Natural killer cell (primary cell): ENCODE data around the gene FAM180B. TPM values are rescaled to one million over a fixed set of nuclear protein-coding genes. Genes with fewer than 3 reads are reported as not detected.
A peak's percentile ranks its signal among the peaks of the same experiment; 100 is the strongest.

Source experiments
- ATAC-seq, 3 donors: fragments of 150-1000 bp in 2 of 3; fragments of 200-7000 bp in 1 of 3; cut with Tn5 transposase; 1 replicate in 1 of 3; 2 replicates in 2 of 3; pipeline ENCODE4 v1.10.0; 2021; ENCODE audit warnings: mild to moderate bottlenecking in 2 of 3, moderate library complexity in 2 of 3
- DNase-seq, 2 donors: peaks; one replicate each; pipeline versions ENCODE4 v3.0.0 to v3.0.0-alpha.2; 2013 to 2021; ENCODE audit warnings: mixed read lengths in 1 of 2
- H3K27ac ChIP-seq: one replicate; pipeline ENCODE4 v1.5.1; 2013; ENCODE audit warnings: mild to moderate bottlenecking, low read length
- H3K27me3 ChIP-seq: one replicate; pipeline ENCODE4 v1.6.1; 2013; ENCODE audit warnings: low read length; ENCODE audit not compliant: control insufficient read depth, insufficient read depth
- H3K36me3 ChIP-seq: one replicate; pipeline ENCODE4 v1.6.1; 2013; ENCODE audit warnings: low read length; ENCODE audit not compliant: control insufficient read depth, insufficient read depth
- H3K4me1 ChIP-seq: one replicate; pipeline ENCODE4 v1.6.1; 2013; ENCODE audit warnings: low read length; ENCODE audit not compliant: control insufficient read depth, insufficient read depth
- H3K4me3 ChIP-seq: one replicate; pipeline ENCODE4 v1.5.1; 2013; ENCODE audit warnings: low read length
- H3K9me3 ChIP-seq: one replicate; pipeline ENCODE4 v1.6.1; 2013; ENCODE audit warnings: low read length; ENCODE audit not compliant: control insufficient read depth, insufficient read depth
- H3K27ac Mint-ChIP-seq, 2 donors: one replicate each; pipeline ENCODE4 v1.8.0; 2022; ENCODE audit warnings: mild to moderate bottlenecking in 2 of 2, mixed read lengths in 2 of 2, moderate library complexity in 1 of 2
- H3K27me3 Mint-ChIP-seq, 2 donors: one replicate each; pipeline ENCODE4 v1.8.0; 2022; ENCODE audit warnings: low read depth in 2 of 2, mixed read lengths in 2 of 2
- H3K36me3 Mint-ChIP-seq: one replicate; pipeline ENCODE4 v1.8.0; 2022; ENCODE audit warnings: mixed read lengths
- H3K4me1 Mint-ChIP-seq, 2 donors: one replicate each; pipeline ENCODE4 v1.8.0; 2022; ENCODE audit warnings: mixed read lengths in 2 of 2
- H3K4me3 Mint-ChIP-seq: one replicate; pipeline ENCODE4 v1.8.0; 2022; ENCODE audit warnings: mild to moderate bottlenecking, moderate library complexity, mixed read lengths
- H3K9me3 Mint-ChIP-seq, 2 donors: one replicate each; pipeline ENCODE4 v1.8.0; 2022; ENCODE audit warnings: mixed read lengths in 2 of 2
- WGBS: methylation state at CpG from one replicate; pipeline ENCODE4 v1.1.7; 2013; ENCODE audit warnings: missing lambda C conversion rate; ENCODE audit not compliant: insufficient coverage; 5-methylcytosine and 5-hydroxymethylcytosine counted together
- intact Hi-C: fragments of 100-400 bp; cut with micrococcal nuclease; formaldehyde crosslinking; loops from one replicate; pipeline ENCODE4 v1.14.2; 2022
- total RNA-seq, 4 donors: library from RNA; stranded (reverse); fragments of 120-200 nt in 1 of 4; gene quantifications; one replicate each; pipeline versions ENCODE4 v1.2.3 to v1.2.4, GENCODE V29; 2013 to 2022
- TF ChIP-seq, protein P1 (sequence below): fragments of 200-600 bp; IDR thresholded peaks from one replicate; pipeline ENCODE4 v1.8.0; 2022; ENCODE audit warnings: antibody characterized with exemption

The FAM180B gene
- total RNA-seq, 3 donors from 2014 or later (not counting 1 experiment from before 2014, with no cell fraction given), result 0.25 TPM; not detected in 2

- intact Hi-C loops, result no loop called here
- H3K4me1 Mint-ChIP-seq, result no peaks in the 10 kb centered on the region
- Histone ChIP-seq H3K4me3 (no peak overlapping the region), H3K4me1 (peaks cover 8% of the 10 kb centered on the region), H3K36me3 (peaks cover 21% of the 10 kb centered on the region), H3K27ac (no peak overlapping the region), H3K9me3 (no peaks in the 10 kb centered on the region), H3K27me3 (no peaks in the 10 kb centered on the region)
- WGBS, result 45% methylated on average over 14 of the region's 14 CpGs
- TF ChIP-seq, protein P1, sequence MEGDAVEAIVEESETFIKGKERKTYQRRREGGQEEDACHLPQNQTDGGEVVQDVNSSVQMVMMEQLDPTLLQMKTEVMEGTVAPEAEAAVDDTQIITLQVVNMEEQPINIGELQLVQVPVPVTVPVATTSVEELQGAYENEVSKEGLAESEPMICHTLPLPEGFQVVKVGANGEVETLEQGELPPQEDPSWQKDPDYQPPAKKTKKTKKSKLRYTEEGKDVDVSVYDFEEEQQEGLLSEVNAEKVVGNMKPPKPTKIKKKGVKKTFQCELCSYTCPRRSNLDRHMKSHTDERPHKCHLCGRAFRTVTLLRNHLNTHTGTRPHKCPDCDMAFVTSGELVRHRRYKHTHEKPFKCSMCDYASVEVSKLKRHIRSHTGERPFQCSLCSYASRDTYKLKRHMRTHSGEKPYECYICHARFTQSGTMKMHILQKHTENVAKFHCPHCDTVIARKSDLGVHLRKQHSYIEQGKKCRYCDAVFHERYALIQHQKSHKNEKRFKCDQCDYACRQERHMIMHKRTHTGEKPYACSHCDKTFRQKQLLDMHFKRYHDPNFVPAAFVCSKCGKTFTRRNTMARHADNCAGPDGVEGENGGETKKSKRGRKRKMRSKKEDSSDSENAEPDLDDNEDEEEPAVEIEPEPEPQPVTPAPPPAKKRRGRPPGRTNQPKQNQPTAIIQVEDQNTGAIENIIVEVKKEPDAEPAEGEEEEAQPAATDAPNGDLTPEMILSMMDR, result no peak
- no peak overlapping the region for H3K27ac Mint-ChIP-seq
- no peak overlapping the region for H3K4me3 Mint-ChIP-seq
- H3K27me3 Mint-ChIP-seq, result peaks cover 0 to 5% of the 10 kb centered on the region in 2 donors
- H3K9me3 Mint-ChIP-seq, result no peaks in the 10 kb centered on the region
- ATAC-seq, result peak in 1 of 3 donors; percentile 30
- H3K36me3 Mint-ChIP-seq, result no peaks in the 10 kb centered on the region
- no peak for DNase-seq
Observed at GRCh38 chr11:47587723-47588326, 1.3 kb downstream of the FAM180B start.

DNA sequence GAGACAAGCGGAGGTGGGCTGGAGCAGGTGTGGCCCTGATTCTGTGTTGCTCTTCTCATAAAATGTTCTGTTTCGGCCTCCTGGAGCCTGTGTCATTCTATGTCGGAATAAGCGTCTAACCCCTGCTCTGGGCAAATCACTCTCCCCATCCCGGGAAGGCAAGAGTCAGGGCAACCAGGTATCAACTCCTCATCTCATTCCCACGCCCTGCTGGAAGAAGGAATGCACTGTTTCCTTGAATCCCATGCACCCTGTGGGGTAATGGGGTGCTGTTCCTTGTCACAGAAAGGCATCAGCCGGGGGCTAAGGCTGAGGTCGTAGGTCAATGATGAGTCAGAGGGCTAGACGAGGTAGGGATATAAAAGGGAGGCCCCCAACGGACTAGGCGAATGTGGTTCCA, 2.6 kb downstream of the FAM180B start:
- TF ChIP-seq, protein P1, result no peak
- DNase-seq (no peak), ATAC-seq (no peak)
- 92% methylated on average over 10 of the region's 11 CpGs for WGBS
- intact Hi-C loops, result no loop called here
- Mint-ChIP-seq H3K27me3 (peaks cover 0 to 15% of the 10 kb centered on the region in 2 donors), H3K4me3 (no peak overlapping the region), H3K27ac (no peak overlapping the region), H3K9me3 (no peaks in the 10 kb centered on the region), H3K36me3 (no peaks in the 10 kb centered on the region), H3K4me1 (no peaks in the 10 kb centered on the region)
- Histone ChIP-seq H3K27ac (no peak overlapping the region), H3K27me3 (peaks cover 10% of the 10 kb centered on the region), H3K36me3 (peaks cover 8% of the 10 kb centered on the region), H3K4me1 (peaks cover 17% of the 10 kb centered on the region), H3K9me3 (no peaks in the 10 kb centered on the region), H3K4me3 (no peak overlapping the region)

GRCh38 chr11:47589584-47589976, 3.1 kb downstream of the FAM180B start:
- DNase-seq (no peak), ATAC-seq (no peak)
- H3K9me3 ChIP-seq, result no peaks in the 10 kb centered on the region
- Mint-ChIP-seq H3K27ac (no peak overlapping the region), H3K9me3 (no peaks in the 10 kb centered on the region), H3K36me3 (no peaks in the 10 kb centered on the region), H3K27me3 (peaks cover 4 to 19% of the 10 kb centered on the region in 2 donors), H3K4me1 (no peaks in the 10 kb centered on the region), H3K4me3 (no peak overlapping the region)
- WGBS, result 94% methylated on average over 51 of the region's 51 CpGs
- peaks cover 15% of the 10 kb centered on the region for H3K27me3 ChIP-seq
- no peak overlapping the region for H3K27ac ChIP-seq
- H3K4me3 ChIP-seq, result no peak overlapping the region
- H3K36me3 ChIP-seq, result peaks cover 4% of the 10 kb centered on the region
- peaks cover 20% of the 10 kb centered on the region for H3K4me1 ChIP-seq
- TF ChIP-seq, protein P1, result no peak
- intact Hi-C loops, result no loop called here
